Prostate gland (tissue), 2 donors: ENCODE measurements around the gene EPHB4. TPM values are rescaled to one million over a fixed set of nuclear protein-coding genes. Genes with fewer than 3 reads are reported as not detected.

ENCODE experiments used
- DNase-seq: peaks from one replicate; pipeline ENCODE4 v3.0.0-alpha.2; 2019; ENCODE audit warnings: low spot score
- H3K27ac ChIP-seq, 2 donors: fragments of 200-600 bp; sonication (generic); 2 replicates each; pipeline ENCODE4 v1.5.1; 2017 to 2019
- H3K27me3 ChIP-seq: fragments of 200-600 bp; sonication (generic); replicated peaks from 2 replicates; pipeline ENCODE4 v1.5.1; 2019; ENCODE audit not compliant: insufficient read depth
- H3K36me3 ChIP-seq, 2 donors: fragments of 200-600 bp; sonication (generic); 1 replicate in 1 of 2; 2 replicates in 1 of 2; pipeline versions ENCODE4 v1.5.1 to v1.8.1; 2017 to 2019
- H3K4me1 ChIP-seq: fragments of 200-600 bp; sonication (generic); replicated peaks from 2 replicates; pipeline ENCODE4 v1.5.1; 2019
- H3K4me3 ChIP-seq, 2 donors: fragments of 200-600 bp; sonication (generic); 2 replicates each; pipeline ENCODE4 v1.5.1; 2017 to 2019
- H3K9me3 ChIP-seq: fragments of 200-600 bp; sonication (generic); 2 replicates; pipeline ENCODE4 v1.5.1; 2017
- POLR2A ChIP-seq: fragments of 450-650 bp; IDR thresholded peaks from one replicate; pipeline ENCODE4 v1.6.1; 2016; ENCODE audit warnings: antibody characterized with exemption, mild to moderate bottlenecking
- POLR2AphosphoS5 ChIP-seq: sonication (generic); formaldehyde crosslinking; IDR thresholded peaks from one replicate; pipeline ENCODE4 v1.6.1; 2017; ENCODE audit warnings: antibody characterized with exemption
- WGBS: methylation state at CpG from one replicate; pipeline ENCODE4 v1.1.5; 2018; 5-methylcytosine and 5-hydroxymethylcytosine counted together
- intact Hi-C: fragments of 100-400 bp; cut with DNase I; formaldehyde crosslinking; loops from one replicate; pipeline ENCODE4 v1.14.2; 2022
- total RNA-seq, 2 donors: library from RNA; depleted of rRNA; stranded (reverse); fragments of >200 nt; gene quantifications; one replicate each; pipeline ENCODE4 v1.1.0, GENCODE V29; 2016
- TF ChIP-seq, protein P1 (sequence below), 4 experiments: fragments of 200-600 bp in 2 of 4; fragments of 450-650 bp in 2 of 4; sonication (generic) in 2 of 4; IDR thresholded peaks; 1 replicate in 3 of 4; 2 replicates in 1 of 4; pipeline ENCODE4 v1.5.1; 2016 to 2019; ENCODE audit warnings: antibody characterized with exemption in 4 of 4, mild to moderate bottlenecking in 2 of 4, moderate library complexity in 2 of 4

The EPHB4 gene
- total RNA-seq, 2 donors from 2014 or later, result 78.6 to 80.8 TPM

DNA sequence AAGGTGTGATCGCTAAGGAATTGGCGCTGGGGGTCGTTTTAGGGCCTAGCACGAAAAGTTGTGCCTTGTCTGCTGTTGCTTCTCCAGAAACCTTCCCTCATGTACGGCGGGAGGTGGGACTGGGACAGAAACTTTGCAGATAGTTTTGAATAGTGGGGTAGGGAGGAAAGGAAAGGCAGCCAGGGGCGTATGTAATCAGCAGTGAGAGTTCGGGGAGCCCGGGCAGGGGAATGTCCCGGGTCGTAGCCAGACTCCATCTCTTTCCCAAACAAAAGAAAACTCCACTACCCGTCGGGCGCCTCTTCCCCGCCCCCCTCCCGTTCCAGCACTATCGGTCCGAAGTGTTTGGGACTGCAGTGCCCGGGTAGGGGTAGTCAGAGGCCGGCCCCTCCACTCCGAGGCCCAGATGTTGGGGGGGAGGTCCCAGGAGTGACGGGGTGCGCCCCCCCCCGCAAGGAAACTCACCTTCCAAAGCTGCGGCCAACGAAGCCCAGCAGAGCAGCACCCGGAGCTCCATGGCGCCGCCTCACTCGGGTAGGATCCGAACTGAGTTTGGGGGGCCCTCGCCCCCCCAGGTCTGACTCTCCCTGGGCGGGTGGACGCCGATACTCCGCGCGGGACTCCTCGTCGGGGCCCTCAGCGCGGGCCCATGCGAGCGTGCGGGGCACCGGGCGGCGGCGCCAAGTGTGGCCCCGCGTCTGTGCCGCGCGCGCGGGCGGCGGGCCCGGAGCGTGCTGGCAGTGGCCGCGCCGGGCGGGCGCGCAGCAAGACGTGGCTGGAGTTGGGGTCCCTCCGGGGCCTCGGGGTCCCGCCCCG is 601 bp downstream of the EPHB4 start:
- peak overlapping the region; percentile 70 to 85 for H3K27ac ChIP-seq
- peak; percentile 49 for DNase-seq
- peak overlapping the region; percentile 71 to 76 for H3K4me3 ChIP-seq
- intact Hi-C loops, result loop anchor here (2.0 to 5.0 kb wide), 2 partner anchors 24 to 119 kb away; partner anchors contain the start of gene POP7
- TF ChIP-seq, protein P1, sequence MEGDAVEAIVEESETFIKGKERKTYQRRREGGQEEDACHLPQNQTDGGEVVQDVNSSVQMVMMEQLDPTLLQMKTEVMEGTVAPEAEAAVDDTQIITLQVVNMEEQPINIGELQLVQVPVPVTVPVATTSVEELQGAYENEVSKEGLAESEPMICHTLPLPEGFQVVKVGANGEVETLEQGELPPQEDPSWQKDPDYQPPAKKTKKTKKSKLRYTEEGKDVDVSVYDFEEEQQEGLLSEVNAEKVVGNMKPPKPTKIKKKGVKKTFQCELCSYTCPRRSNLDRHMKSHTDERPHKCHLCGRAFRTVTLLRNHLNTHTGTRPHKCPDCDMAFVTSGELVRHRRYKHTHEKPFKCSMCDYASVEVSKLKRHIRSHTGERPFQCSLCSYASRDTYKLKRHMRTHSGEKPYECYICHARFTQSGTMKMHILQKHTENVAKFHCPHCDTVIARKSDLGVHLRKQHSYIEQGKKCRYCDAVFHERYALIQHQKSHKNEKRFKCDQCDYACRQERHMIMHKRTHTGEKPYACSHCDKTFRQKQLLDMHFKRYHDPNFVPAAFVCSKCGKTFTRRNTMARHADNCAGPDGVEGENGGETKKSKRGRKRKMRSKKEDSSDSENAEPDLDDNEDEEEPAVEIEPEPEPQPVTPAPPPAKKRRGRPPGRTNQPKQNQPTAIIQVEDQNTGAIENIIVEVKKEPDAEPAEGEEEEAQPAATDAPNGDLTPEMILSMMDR (IDR thresholded peaks at IDR 0.05), result no peak
- no peak for TF ChIP-seq POLR2A
- no peak for TF ChIP-seq POLR2AphosphoS5
- 1% methylated on average over 57 of the region's 71 CpGs for WGBS
- H3K4me1 ChIP-seq, result peaks cover 8% of the 10 kb centered on the region
- no peaks in the 10 kb centered on the region for H3K9me3 ChIP-seq
- peaks cover 2 to 12% of the 10 kb centered on the region in 2 donors for H3K36me3 ChIP-seq
- H3K27me3 ChIP-seq, result no peaks in the 10 kb centered on the region

DNA sequence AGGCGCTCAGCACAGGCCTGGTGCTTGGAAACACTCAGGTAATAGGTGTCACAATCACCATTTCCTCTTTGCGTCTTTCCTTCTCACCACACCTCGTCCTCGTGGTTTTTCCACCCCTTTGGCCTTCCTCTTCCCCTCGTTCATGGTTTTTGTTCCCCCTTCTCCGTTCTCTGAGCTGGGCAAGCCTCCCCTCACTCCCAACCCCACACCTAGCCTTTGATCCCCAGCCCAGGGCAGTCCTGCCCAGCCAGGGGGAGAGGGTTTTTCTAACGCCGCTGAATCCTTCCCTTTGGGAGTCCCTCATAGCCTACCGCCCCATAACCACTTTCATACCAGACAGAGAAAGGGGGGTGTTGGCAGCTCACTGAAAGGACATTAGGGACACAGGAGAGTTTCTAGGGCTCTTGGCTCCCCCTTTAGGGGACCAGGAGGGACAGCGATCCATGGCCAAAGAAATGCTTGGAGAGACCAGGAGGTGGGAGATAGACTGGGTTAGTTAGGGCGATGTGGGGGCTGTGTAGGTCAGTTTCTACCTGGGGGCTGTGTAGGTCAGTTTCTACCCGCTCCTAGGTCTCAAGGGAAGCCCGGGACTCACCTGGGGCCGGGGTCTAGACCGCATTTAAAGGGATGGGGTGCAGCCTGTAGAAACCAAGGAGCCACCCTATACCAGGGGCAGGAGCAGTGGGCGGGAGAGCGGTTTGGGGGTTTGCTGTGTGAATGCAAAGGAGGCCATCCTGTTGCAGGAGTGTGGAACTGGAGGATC is 1.4 kb downstream of the EPHB4 start:
- Histone ChIP-seq H3K9me3 (no peaks in the 10 kb centered on the region), H3K4me1 (peaks cover 8% of the 10 kb centered on the region), H3K27ac (peak overlapping the region; percentile 70 to 85), H3K27me3 (no peaks in the 10 kb centered on the region), H3K36me3 (peaks cover 2 to 12% of the 10 kb centered on the region in 2 donors), H3K4me3 (peak overlapping the region; percentile 71 to 76)
- TF ChIP-seq, protein P1 (IDR thresholded peaks at IDR 0.05), result peak in 2 of 4 experiments; percentile 28 to 43
- TF ChIP-seq POLR2A (peak; percentile 10), POLR2AphosphoS5 (no peak)
- 9% methylated on average over 17 of the region's 17 CpGs for WGBS
- no peak for DNase-seq
- intact Hi-C loops, result loop anchor here (2.0 to 5.0 kb wide), 2 partner anchors 23 to 119 kb away; partner anchors contain the start of gene POP7

DNA sequence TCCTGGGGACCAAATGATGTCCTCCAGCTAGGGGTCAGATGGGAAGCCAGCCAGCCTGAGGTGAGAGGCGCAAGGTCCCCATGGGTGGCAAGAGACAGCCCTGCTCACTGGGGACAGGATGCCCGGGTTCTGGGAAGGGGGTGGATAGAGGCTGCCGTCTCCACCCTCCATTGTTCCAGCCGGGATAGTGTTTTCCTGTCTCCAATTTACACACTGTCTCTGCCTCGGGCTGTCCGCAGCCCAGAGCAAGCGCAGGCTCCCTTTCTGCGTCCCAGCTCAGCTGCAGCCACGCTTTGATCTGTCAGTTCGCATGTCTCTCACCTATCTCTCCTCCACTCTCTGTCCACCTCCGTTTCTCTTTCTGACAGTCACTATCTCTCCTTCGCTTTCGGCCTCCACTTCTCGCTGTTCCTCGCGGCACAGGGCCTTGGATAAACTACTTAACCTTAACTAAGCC is 2.1 kb downstream of the EPHB4 start:
- H3K27me3 ChIP-seq, result no peaks in the 10 kb centered on the region
- DNase-seq, result peak; percentile 53
- H3K4me1 ChIP-seq, result peaks cover 8% of the 10 kb centered on the region
- TF ChIP-seq, protein P1 (IDR thresholded peaks at IDR 0.05), result no peak
- TF ChIP-seq POLR2AphosphoS5 (no peak), POLR2A (no peak)
- no peaks in the 10 kb centered on the region for H3K9me3 ChIP-seq
- H3K4me3 ChIP-seq, result peak overlapping the region; percentile 71 to 76
- 12% methylated on average over 16 of the region's 16 CpGs for WGBS
- H3K27ac ChIP-seq, result peak overlapping the region; percentile 70 to 85
- intact Hi-C loops, result loop anchor here (5.0 kb wide), 1 partner anchor 118 kb away; the partner anchor contains the start of gene POP7
- peaks cover 2 to 12% of the 10 kb centered on the region in 2 donors for H3K36me3 ChIP-seq

DNA sequence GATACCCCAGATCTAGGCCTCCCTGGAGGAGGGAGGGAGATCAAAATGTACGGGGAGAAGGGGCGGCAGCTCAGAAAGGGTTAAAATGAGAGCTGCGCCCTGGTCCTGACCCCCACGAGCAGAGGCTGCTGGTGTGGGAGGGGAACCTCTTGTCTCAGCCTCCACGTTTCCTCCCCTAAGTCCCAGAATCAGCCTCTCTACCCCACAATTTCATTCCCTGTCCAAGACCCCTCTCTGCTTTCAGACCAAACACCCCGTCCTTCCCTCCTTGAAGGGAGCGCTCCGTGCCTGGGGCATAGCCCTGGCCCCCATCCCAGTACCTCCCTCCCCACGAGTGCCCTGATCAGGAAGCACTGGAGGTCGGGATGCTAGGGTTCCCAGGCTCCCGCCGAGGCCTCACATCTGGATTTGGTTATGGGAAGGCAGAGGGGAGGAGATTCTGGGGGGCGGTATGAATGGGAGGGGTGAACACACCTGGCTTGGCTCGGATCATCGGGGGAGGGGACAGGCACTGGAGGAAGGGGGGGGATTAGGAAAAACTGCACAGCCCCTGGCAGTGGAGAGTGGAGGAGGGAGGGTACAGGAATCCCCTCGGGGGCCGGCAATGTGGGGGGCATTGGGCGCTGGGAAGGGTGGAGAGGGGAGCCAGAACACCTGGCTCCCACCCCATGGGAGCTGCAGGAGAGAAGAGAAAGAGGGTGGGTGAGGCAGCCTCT is 2.7 kb downstream of the EPHB4 start:
- no peaks in the 10 kb centered on the region for H3K27me3 ChIP-seq
- intact Hi-C loops, result loop anchor here (5.0 kb wide), 1 partner anchor 117 kb away; the partner anchor contains the start of gene POP7

More for the DNA sequence above, 2.7 kb downstream of the EPHB4 start:
- Histone ChIP-seq H3K4me3 (peak overlapping the region; percentile 71 to 76), H3K4me1 (peaks cover 8% of the 10 kb centered on the region), H3K9me3 (no peaks in the 10 kb centered on the region), H3K36me3 (peaks cover 7 to 17% of the 10 kb centered on the region in 2 donors), H3K27ac (peak overlapping the region; percentile 70 to 85)
- DNase-seq, result no peak
- no peak for TF ChIP-seq POLR2AphosphoS5
- TF ChIP-seq, protein P1 (IDR thresholded peaks at IDR 0.05), result no peak
- TF ChIP-seq POLR2A, result no peak
- WGBS, result 19% methylated on average over 18 of the region's 18 CpGs
